Activated naive CD4-positive, alpha-beta T cell treated with anti-CD3 and anti-CD28 coated beads, Interleukin-2, amount 50 U/mL, for 72 hours (primary cell): ENCODE measurements around the gene ORC3. TPM values are rescaled to one million over a fixed set of nuclear protein-coding genes. Genes with fewer than 3 reads are reported as not detected.
"Not testable (repeated sequence)": the region's sequence is repeated elsewhere in the genome, so short reads cannot be mapped to it uniquely, and the experiment has no call there.

ENCODE experiments used
- ATAC-seq, 2 donors: fragments of 150-1000 bp; cut with Tn5 transposase; 2 replicates each; pipeline ENCODE4 v1.10.0; 2021; ENCODE audit warnings: mild to moderate bottlenecking in 2 of 2, moderate library complexity in 2 of 2
- DNase-seq, 2 donors: peaks; one replicate each; pipeline ENCODE4 v3.0.0; 2021 to 2022; ENCODE audit warnings: low spot score in 2 of 2
- H3K27ac Mint-ChIP-seq, 2 donors: one replicate each; pipeline ENCODE4 v1.8.0; 2022; ENCODE audit warnings: mild to moderate bottlenecking in 2 of 2, mixed read lengths in 2 of 2
- H3K36me3 Mint-ChIP-seq, 2 donors: one replicate each; pipeline ENCODE4 v1.8.0; 2022; ENCODE audit warnings: mixed read lengths in 2 of 2
- H3K9me3 Mint-ChIP-seq, 2 donors: one replicate each; pipeline ENCODE4 v1.8.0; 2022; ENCODE audit warnings: mixed read lengths in 2 of 2
- total RNA-seq, 2 donors: library from RNA; stranded (reverse); gene quantifications; one replicate each; pipeline ENCODE4 v1.2.3, GENCODE V29; 2022

Gene ORC3
- total RNA-seq, 2 donors from 2014 or later = 41.6 to 42.5 TPM

- DNase-seq (no peak), ATAC-seq (no peak)
- no peaks in the 10 kb centered on the region for H3K9me3 Mint-ChIP-seq
- peaks cover 21 to 38% of the 10 kb centered on the region in 2 donors for H3K36me3 Mint-ChIP-seq
- H3K27ac Mint-ChIP-seq = peak overlapping the region in 1 of 2 donors; percentile 73
Observed at GRCh38 chr6:87697581-87698546, 107.9 kb downstream of the ORC3 start.

DNA sequence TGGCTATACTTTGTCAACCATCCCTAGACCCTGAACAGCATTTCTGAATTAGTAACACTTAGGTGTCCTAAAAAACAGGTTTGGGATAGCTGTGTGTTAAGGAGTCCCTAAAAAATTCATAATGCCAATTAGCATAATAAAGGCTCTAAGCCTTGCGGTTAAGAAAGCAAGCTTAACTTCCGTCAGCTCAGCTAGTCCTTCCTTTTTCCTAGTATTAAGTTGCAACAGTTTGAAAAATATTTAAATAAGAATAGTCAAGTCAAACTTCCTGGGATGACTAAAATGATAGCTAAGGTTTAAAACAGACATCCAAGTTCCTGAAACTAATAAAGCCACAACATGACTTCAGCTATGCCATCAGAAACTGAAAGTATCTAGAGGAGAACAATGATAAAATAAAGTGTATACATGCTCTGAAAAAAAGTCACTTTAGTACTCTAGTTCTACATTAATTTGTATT is 108.6 kb downstream of the ORC3 start:
- Mint-ChIP-seq H3K9me3 (no peaks in the 10 kb centered on the region), H3K36me3 (peaks cover 21 to 38% of the 10 kb centered on the region in 2 donors), H3K27ac (peak overlapping the region; percentile 73 to 83)
- peak in 1 of 2 donors; percentile 10 for ATAC-seq
- DNase-seq = no peak

DNA sequence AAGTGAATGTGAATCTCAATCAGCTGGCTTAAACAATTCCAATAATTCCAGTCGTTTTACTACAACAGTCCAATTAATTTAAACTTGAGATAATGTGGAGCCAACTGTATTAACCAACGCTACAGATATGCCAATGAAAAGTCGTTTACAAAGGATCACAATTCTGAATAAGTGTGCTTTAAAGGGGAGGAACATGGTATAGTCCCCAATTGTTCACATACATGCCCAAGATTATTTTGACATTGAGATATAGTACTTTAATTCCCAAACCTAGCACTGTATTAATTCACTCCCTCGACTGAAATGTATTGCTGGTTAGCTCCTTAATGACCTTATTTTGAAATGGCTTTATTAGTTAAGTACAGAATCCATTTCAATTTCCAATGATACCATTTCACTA is 109.6 kb downstream of the ORC3 start:
- Mint-ChIP-seq H3K27ac (peak overlapping the region; percentile 97 to 98), H3K36me3 (peaks cover 21 to 38% of the 10 kb centered on the region in 2 donors), H3K9me3 (no peaks in the 10 kb centered on the region)
- ATAC-seq (no peak), DNase-seq (no peak)

- Mint-ChIP-seq H3K9me3 (no peaks in the 10 kb centered on the region), H3K27ac (peak overlapping the region; percentile 97 to 98), H3K36me3 (peaks cover 21 to 38% of the 10 kb centered on the region in 2 donors)
- peak; percentile 19 to 30 for ATAC-seq
- DNase-seq = peak in 1 of 2 donors; percentile 31
Observed at GRCh38 chr6:87700397-87701343, 110.7 kb downstream of the ORC3 start.

DNA sequence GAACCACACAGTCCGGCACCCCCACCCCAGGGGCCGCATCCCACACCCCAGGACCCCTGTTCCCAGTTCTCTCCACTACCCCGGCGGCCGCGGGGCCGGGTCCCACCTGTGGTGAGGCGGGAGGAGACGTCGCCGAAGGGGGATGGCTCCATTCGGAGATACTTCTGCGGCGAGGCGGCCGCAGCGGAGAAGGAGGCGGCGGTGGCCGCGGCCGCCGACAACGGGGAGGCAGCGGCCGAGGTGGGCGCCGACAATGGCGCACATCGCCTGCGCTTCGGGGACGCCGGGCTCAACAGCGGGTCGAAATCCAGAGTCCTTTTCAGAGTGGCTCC is 111.4 kb downstream of the ORC3 start:
- Mint-ChIP-seq H3K36me3 (peaks cover 21 to 38% of the 10 kb centered on the region in 2 donors), H3K9me3 (no peaks in the 10 kb centered on the region), H3K27ac (peak overlapping the region; percentile 97 to 98)
- DNase-seq (peak; percentile 49 to 62), ATAC-seq (no peak)

DNA sequence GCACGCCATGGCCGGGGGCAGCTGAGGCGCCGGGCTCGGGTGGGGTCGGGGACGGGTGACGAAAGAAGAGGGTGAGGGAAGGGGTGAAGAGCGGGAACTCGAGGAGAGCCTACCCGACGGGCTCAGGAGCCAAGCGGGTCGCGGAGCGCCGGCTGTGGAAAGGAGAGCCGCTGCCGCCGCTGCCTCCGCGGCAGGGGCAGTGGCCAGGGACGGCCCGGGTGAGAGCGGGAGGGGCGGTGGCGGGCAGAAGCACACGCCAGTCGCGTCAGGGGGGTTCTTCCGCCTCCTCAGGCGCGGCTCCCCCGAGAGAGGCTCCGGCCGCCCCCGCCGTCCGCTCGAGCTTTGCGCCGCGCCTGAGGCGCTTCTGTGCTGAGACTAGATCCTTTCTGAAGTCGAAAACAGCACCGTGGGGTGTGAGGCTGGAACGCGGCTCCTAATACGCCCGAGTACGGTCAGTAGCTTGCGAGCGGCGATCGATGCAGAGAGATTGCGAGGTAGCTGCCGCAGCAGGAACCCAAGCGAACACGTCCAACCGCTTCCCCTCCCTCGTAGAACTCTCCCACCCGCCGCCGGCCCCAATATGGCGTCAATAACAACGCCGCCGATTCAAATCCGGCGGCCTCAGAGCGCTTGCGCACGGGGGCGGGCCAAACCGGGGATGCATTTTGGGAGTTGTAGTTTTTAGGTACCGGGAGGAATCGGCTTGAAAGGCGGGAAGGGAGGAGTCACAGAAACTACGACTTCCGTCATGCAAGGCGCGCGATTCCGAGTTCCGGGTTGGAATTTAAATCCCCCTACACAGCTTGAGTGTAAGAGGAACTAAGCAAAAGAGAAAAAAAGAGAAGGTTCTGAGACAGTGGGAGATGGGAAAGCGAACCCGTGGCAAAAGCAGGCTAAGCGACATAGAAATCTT is 112.0 kb downstream of the ORC3 start, which contains the start of gene AKIRIN2:
AKIRIN2 (minus strand) TSS at position 558 of the 913 bp plus-strand sequence; CDS start at position 9, 549 bp downstream.
- Mint-ChIP-seq H3K36me3 (peaks cover 21 to 38% of the 10 kb centered on the region in 2 donors), H3K27ac (peak within 1 kb of the TSS; percentile 97 to 98), H3K9me3 (no peaks in the 10 kb centered on the region)
- peak; percentile 95 to 97 for DNase-seq
- ATAC-seq = peak; percentile 74 to 75

- H3K9me3 Mint-ChIP-seq = no peaks in the 10 kb centered on the region
- peak overlapping the region; percentile 92 to 97 for H3K27ac Mint-ChIP-seq
- peaks cover 21 to 31% of the 10 kb centered on the region in 2 donors for H3K36me3 Mint-ChIP-seq
- ATAC-seq (no peak), DNase-seq (no peak)
Observed at GRCh38 chr6:87702589-87702945, 112.6 kb downstream of the ORC3 start.

GRCh38 chr6:87703039-87703438 is 113.1 kb downstream of the ORC3 start:
- DNase-seq, ATAC-seq, H3K9me3 Mint-ChIP-seq: not testable (repeated sequence)
- peaks cover 21 to 30% of the 10 kb centered on the region in 2 donors for H3K36me3 Mint-ChIP-seq
- H3K27ac Mint-ChIP-seq = peak overlapping the region in 1 of 2 donors; percentile 97

DNA sequence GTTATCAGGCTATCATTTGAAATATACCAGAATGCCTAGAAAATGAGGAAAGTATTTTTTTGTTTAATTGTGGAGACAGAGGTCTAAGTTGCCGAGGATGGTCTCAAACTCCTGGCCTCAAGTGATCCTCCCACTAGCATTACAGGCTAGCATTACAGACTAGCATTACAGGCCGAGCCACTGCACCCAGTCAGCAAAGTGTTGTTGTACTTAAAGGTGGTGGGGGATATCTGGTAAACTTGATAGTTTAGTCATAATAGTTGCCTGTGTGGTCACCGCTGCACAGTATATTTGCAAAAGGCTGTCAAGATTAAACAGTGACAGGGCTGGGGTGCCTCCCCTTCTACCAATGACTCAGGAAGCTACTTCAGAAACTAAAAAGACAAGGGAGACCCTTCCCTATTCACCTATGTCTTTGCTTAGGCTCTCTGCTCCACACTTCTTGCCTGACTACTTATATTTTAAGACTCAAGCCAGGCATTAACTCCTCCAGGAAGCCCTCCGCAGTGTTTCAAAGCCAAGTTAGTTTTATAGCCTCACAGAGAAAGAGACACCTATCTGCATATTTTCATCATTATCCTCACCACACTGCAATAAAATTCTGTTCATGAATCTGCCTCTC is 115.2 kb downstream of the ORC3 start:
- Mint-ChIP-seq H3K27ac (no peak overlapping the region), H3K9me3 (peaks cover 0 to 3% of the 10 kb centered on the region in 2 donors), H3K36me3 (peaks cover 10 to 21% of the 10 kb centered on the region in 2 donors)
- peak in 1 of 2 donors; percentile 58 for DNase-seq
- peak; percentile 53 to 78 for ATAC-seq

DNA sequence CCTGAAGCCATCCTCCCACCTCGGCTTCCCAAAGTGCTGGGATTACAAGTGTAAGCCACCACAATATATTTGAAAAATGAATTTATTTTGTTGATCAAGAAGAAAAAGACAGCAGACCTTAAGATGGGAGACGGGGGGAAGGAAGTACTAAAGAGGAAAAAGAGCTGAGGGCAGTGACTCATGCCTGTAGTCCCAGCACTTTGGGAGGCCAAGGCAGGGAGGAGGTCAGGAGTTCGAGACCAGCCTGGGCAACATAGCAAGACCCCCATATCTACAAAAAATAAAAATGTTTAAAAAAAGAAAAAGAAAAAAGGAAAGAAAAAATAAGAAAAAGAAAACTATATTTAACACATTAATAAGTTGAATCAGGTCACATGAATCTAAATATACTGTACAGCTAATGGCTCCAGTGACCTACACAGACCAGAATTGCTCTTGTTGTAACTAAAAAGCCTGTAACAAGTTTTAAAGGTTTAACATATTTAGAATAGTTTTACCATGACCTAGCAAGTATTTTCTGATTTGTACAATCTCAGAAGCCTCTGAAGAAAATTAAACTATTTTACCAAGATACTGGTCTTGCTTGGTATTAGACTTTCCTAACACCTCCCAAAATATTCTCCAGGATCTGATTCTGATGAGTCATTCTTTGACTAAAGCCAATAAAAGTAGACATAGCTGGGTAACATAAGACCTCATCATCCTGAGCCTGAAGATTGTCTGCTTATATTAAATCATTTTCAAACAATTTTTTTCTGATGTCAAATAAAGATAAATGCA is 116.4 kb downstream of the ORC3 start:
- DNase-seq = no peak
- ATAC-seq = no peak
- Mint-ChIP-seq H3K36me3 (peaks cover 0 to 10% of the 10 kb centered on the region in 2 donors), H3K27ac (no peak overlapping the region), H3K9me3 (peaks cover 0 to 3% of the 10 kb centered on the region in 2 donors)

- not testable (repeated sequence) for DNase-seq, H3K27ac Mint-ChIP-seq, H3K9me3 Mint-ChIP-seq, H3K36me3 Mint-ChIP-seq, ATAC-seq
Observed at GRCh38 chr6:87708581-87709427, 118.9 kb downstream of the ORC3 start.

DNA sequence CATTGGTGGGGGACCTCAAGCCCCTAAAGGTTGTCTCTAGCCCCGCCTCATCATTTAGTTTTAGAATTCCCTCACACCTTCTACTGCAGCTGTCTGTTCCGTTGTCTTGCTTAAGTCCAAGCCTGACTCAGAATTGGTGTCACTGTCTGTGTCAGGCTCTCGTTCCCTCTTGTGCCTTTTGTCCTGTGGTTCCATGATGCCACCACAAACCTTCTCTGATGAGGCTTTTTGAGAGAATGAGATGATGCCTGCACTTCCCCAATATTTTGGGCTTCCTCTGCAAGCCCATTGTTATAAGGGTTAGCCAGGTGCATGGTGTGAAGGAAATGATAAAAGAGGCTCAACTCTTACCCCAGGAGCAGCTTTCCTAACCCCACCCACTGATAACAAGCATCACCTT is 120.2 kb downstream of the ORC3 start:
- no peak overlapping the region for H3K27ac Mint-ChIP-seq
- H3K9me3 Mint-ChIP-seq = peaks cover 0 to 3% of the 10 kb centered on the region in 2 donors
- DNase-seq (no peak), ATAC-seq (peak in 1 of 2 donors; percentile 10)
- H3K36me3 Mint-ChIP-seq = no peaks in the 10 kb centered on the region

GRCh38 chr6:87712713-87713112 is 122.8 kb downstream of the ORC3 start:
- not testable (repeated sequence) for H3K36me3 Mint-ChIP-seq, DNase-seq, H3K27ac Mint-ChIP-seq, ATAC-seq, H3K9me3 Mint-ChIP-seq
